Peyer's patch (tissue), 4 donors: ENCODE results near the gene COMMD6.

Source experiments
- POLR2A ChIP-seq, 2 donors: fragments of 450-650 bp; IDR thresholded peaks; one replicate each; pipeline ENCODE4 v1.5.1; 2017; ENCODE audit warnings: antibody characterized with exemption in 2 of 2, mild to moderate bottlenecking in 2 of 2, moderate library complexity in 2 of 2
- TF ChIP-seq, protein P1 (sequence below), 6 experiments: fragments of 450-650 bp in 4 of 6; fragments of 200-600 bp in 2 of 6; sonication (generic) in 1 of 6; IDR thresholded peaks; one replicate each; pipeline ENCODE4 v1.5.1; 2017 to 2019; ENCODE audit warnings: antibody characterized with exemption in 6 of 6, mild to moderate bottlenecking in 3 of 6, moderate library complexity in 1 of 6

DNA sequence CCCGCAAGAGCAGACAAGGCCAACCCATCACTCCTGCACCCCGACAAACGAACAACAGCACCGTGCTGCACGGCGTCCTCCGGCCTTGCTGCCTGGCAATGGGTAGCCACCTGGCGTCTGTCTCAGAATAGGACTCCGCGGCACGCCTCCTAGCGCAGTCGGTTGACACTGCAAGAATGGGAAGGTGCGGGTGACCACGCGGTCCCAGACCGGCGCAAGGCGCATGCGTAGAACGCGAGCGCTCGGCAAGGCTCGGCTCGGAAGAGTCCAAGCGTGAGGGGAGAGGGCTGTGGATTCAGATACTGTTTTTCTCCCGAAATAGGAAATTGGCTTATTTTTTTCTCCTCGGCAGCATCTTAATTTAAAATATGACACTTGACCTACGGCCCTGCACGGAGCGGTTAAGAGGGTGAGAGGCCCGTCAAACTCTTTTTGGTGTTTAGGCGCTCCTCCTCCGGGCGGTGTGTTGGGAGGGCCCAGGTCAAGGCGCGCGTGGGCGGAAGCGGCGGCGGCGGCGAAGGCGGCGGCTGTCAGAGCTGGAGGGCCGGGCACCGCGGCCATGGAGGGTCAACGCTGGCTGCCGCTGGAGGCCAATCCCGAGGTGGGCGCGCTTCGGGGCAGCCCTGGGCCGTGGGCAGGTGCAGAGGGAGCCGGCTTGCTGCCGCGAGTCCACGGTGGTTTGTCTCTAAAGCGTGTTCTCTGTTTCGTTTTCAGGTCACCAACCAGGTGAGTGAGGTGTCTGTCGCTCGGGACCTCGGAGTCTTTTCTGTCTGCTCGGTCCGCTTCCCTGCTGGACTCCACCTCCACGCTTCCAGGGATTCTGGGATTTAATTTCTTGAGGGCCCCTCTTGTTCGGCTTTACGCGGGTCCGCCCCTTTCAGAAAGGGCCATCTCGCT, 11.9 kb upstream of the COMMD6 start, which contains the start of gene UCHL3:
- TF ChIP-seq, protein P1, sequence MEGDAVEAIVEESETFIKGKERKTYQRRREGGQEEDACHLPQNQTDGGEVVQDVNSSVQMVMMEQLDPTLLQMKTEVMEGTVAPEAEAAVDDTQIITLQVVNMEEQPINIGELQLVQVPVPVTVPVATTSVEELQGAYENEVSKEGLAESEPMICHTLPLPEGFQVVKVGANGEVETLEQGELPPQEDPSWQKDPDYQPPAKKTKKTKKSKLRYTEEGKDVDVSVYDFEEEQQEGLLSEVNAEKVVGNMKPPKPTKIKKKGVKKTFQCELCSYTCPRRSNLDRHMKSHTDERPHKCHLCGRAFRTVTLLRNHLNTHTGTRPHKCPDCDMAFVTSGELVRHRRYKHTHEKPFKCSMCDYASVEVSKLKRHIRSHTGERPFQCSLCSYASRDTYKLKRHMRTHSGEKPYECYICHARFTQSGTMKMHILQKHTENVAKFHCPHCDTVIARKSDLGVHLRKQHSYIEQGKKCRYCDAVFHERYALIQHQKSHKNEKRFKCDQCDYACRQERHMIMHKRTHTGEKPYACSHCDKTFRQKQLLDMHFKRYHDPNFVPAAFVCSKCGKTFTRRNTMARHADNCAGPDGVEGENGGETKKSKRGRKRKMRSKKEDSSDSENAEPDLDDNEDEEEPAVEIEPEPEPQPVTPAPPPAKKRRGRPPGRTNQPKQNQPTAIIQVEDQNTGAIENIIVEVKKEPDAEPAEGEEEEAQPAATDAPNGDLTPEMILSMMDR (IDR thresholded peaks at IDR 0.05) = peak; percentile 73 to 99 (median 92)
- peak; percentile 62 to 73 for TF ChIP-seq POLR2A (IDR thresholded peaks at IDR 0.05)
